Measurements from ENCODE around the gene GALNT12. TPM values are rescaled to one million over a fixed set of nuclear protein-coding genes. Genes with fewer than 3 reads are reported as not detected.

GALNT12 gene
- total RNA-seq, 1 donor from 2014 or later, result 46.5 TPM

- DNase-seq (ENCODE audit: low spot score), result no peak
- Histone ChIP-seq H3K4me1 (peaks cover 21% of the 10 kb centered on the region), H3K27ac (no peak overlapping the region), H3K9me3 (ENCODE audit: low read depth) (no peaks in the 10 kb centered on the region), H3K79me2 (ENCODE audit: low read depth) (peaks cover 37% of the 10 kb centered on the region), H3K36me3 (no peaks in the 10 kb centered on the region), H3K4me2 (no peak overlapping the region), H3K4me3 (no peak overlapping the region), H2AFZ (replicated peaks) (no peak overlapping the region), H3K9ac (no peak overlapping the region), H4K20me1 (ENCODE audit: low read depth) (peaks cover 48% of the 10 kb centered on the region), H3K27me3 (peaks cover under 1% of the 10 kb centered on the region), H3F3A (ENCODE audit: low read depth) (peaks cover 9% of the 10 kb centered on the region)
- TF ChIP-seq EZH2 (IDR thresholded peaks at IDR 0.05), result no peak
- TF ChIP-seq, protein P1, sequence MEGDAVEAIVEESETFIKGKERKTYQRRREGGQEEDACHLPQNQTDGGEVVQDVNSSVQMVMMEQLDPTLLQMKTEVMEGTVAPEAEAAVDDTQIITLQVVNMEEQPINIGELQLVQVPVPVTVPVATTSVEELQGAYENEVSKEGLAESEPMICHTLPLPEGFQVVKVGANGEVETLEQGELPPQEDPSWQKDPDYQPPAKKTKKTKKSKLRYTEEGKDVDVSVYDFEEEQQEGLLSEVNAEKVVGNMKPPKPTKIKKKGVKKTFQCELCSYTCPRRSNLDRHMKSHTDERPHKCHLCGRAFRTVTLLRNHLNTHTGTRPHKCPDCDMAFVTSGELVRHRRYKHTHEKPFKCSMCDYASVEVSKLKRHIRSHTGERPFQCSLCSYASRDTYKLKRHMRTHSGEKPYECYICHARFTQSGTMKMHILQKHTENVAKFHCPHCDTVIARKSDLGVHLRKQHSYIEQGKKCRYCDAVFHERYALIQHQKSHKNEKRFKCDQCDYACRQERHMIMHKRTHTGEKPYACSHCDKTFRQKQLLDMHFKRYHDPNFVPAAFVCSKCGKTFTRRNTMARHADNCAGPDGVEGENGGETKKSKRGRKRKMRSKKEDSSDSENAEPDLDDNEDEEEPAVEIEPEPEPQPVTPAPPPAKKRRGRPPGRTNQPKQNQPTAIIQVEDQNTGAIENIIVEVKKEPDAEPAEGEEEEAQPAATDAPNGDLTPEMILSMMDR (IDR thresholded peaks at IDR 0.05), result no peak
- no peak for TF ChIP-seq EZH2phosphoT487 (IDR thresholded peaks at IDR 0.05)
- Mint-ChIP-seq H3K27me3 (ENCODE audit: insufficient read depth, low read depth) (no peaks in the 10 kb centered on the region), H3K9me3 (no peaks in the 10 kb centered on the region), H3K4me3 (no peak overlapping the region), H3K27ac (no peak overlapping the region), H3K36me3 (peaks cover 12% of the 10 kb centered on the region), H3K4me1 (peaks cover 29% of the 10 kb centered on the region)
Observed at GRCh38 chr9:98790134-98790841, 17.2 kb upstream of the GALNT12 start.

GRCh38 chr9:98790842-98791607, 16.4 kb upstream of the GALNT12 start:
- Histone ChIP-seq H3K4me1 (peaks cover 26% of the 10 kb centered on the region), H3K27ac (peak overlapping the region; percentile 26), H3K9me3 (ENCODE audit: low read depth) (no peaks in the 10 kb centered on the region), H3K79me2 (ENCODE audit: low read depth) (peaks cover 44% of the 10 kb centered on the region), H3K27me3 (peaks cover 7% of the 10 kb centered on the region), H3F3A (ENCODE audit: low read depth) (peaks cover 9% of the 10 kb centered on the region), H3K9ac (no peak overlapping the region), H3K36me3 (no peaks in the 10 kb centered on the region), H4K20me1 (ENCODE audit: low read depth) (peaks cover 55% of the 10 kb centered on the region), H3K4me2 (peak overlapping the region; percentile 37), H2AFZ (replicated peaks) (peak overlapping the region; percentile 18), H3K4me3 (no peak overlapping the region)
- H3K36me3 Mint-ChIP-seq, result peaks cover 10% of the 10 kb centered on the region
- H3K27me3 Mint-ChIP-seq (ENCODE audit: insufficient read depth, low read depth), result no peaks in the 10 kb centered on the region
- H3K27ac Mint-ChIP-seq, result peak overlapping the region; percentile 76
- TF ChIP-seq, protein P1 (IDR thresholded peaks at IDR 0.05), result peak; percentile 99
- no peak for TF ChIP-seq EZH2phosphoT487 (IDR thresholded peaks at IDR 0.05)
- no peaks in the 10 kb centered on the region for H3K9me3 Mint-ChIP-seq
- DNase-seq (ENCODE audit: low spot score), result peak; percentile 80
- no peak overlapping the region for H3K4me3 Mint-ChIP-seq
- peaks cover 34% of the 10 kb centered on the region for H3K4me1 Mint-ChIP-seq

DNA sequence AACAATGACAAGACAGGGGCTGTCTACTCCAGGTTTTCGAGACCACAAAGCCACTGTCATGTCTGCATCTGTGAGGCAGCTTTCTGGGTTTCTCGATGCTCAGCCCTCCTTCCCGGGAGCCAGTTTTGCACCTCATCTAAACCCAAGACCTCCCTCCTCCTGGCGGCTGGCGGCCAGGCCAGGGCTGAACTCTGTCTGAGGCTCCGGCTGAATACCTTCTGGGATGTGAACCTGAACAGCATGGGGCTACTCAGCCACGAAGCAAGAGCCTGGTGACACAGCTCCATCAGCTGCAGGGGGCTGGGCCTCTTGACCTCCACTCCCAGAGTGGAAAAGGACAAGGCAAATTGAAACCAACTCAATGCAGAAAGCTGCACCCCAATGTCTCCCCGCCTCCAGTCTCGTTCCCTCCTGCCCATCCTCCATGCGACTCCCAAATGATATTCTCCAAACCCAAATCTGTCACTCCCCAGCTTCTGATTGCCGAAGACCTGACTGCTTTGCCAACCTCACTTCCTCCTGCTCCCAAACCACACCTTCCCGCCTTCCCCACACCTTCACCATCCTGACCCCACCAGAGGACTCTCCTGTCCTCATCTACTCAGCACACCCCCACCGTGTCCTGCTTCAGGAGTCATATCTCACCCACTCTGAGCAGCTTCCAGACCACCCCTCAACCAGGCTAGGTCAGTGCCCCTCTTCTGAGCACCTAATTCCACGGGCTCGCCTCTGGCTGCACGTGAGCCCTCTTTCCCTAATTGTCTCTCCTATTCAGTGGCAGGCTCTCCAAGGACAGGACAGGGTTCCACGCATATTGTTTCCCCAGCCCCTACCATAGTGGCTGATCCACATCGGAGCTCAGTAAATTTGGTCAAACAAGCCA, 15.6 kb upstream of the GALNT12 start:
- Histone ChIP-seq H3K79me2 (ENCODE audit: low read depth) (peaks cover 44% of the 10 kb centered on the region), H4K20me1 (ENCODE audit: low read depth) (peaks cover 50% of the 10 kb centered on the region), H3K36me3 (no peaks in the 10 kb centered on the region), H3K27ac (peak overlapping the region; percentile 26), H3K4me3 (no peak overlapping the region), H3K4me1 (peaks cover 26% of the 10 kb centered on the region), H3F3A (ENCODE audit: low read depth) (peaks cover 9% of the 10 kb centered on the region), H3K9ac (no peak overlapping the region), H3K4me2 (peak overlapping the region; percentile 37), H2AFZ (replicated peaks) (peak overlapping the region; percentile 18), H3K9me3 (ENCODE audit: low read depth) (no peaks in the 10 kb centered on the region), H3K27me3 (peaks cover 10% of the 10 kb centered on the region)
- TF ChIP-seq, protein P1 (IDR thresholded peaks at IDR 0.05), result no peak
- TF ChIP-seq EZH2 (IDR thresholded peaks at IDR 0.05), result no peak
- no peak for TF ChIP-seq EZH2phosphoT487 (IDR thresholded peaks at IDR 0.05)
- Mint-ChIP-seq H3K27ac (peak overlapping the region; percentile 76), H3K4me1 (peaks cover 36% of the 10 kb centered on the region), H3K36me3 (peaks cover 10% of the 10 kb centered on the region), H3K27me3 (ENCODE audit: insufficient read depth, low read depth) (no peaks in the 10 kb centered on the region), H3K9me3 (no peaks in the 10 kb centered on the region), H3K4me3 (peak overlapping the region; percentile 15)
- peak; percentile 45 for DNase-seq (ENCODE audit: low spot score)

Measured in neural progenitor cell (in vitro differentiated cells).